DOHH2 (cell line): ENCODE results near the gene NRXN3.

Source experiments
- H3F3A ChIP-seq: fragments of 200-600 bp; sonication (generic), shearing (Covaris generic); 2 replicates; pipeline ENCODE4 v1.6.0; 2016; ENCODE audit warnings: antibody characterized with exemption, mild to moderate bottlenecking; ENCODE audit not compliant: control insufficient read depth, insufficient read depth
- H3K27ac ChIP-seq: fragments of 200-600 bp; sonication (generic); 2 replicates; pipeline ENCODE4 v1.5.1; 2014; ENCODE audit warnings: low read depth, mild to moderate bottlenecking, low read length, moderate library complexity
- H3K27me3 ChIP-seq: fragments of 200-600 bp; sonication (generic); 2 replicates; pipeline ENCODE4 v1.6.1; 2014; ENCODE audit warnings: mild to moderate bottlenecking, low read length, mixed read lengths; ENCODE audit not compliant: control insufficient read depth
- H3K36me3 ChIP-seq: fragments of 200-600 bp; sonication (generic); 2 replicates; pipeline ENCODE4 v1.6.1; 2014; ENCODE audit warnings: mild to moderate bottlenecking, low read length, moderate library complexity, mixed read lengths; ENCODE audit not compliant: control insufficient read depth
- H3K4me1 ChIP-seq: fragments of 200-600 bp; sonication (generic); 2 replicates; pipeline ENCODE4 v1.6.1; 2014; ENCODE audit warnings: mild to moderate bottlenecking, low read length, mixed read lengths; ENCODE audit not compliant: control insufficient read depth
- H3K4me2 ChIP-seq: fragments of 200-600 bp; sonication (generic); 2 replicates; pipeline ENCODE4 v1.6.0; 2014; ENCODE audit warnings: mild to moderate bottlenecking, low read length, moderate library complexity
- H3K4me3 ChIP-seq: fragments of 200-600 bp; sonication (generic); 2 replicates; pipeline ENCODE4 v1.5.1; 2014; ENCODE audit warnings: mild to moderate bottlenecking, low read length, mixed read lengths
- H3K79me2 ChIP-seq: fragments of 200-600 bp; sonication (generic); 2 replicates; pipeline ENCODE4 v1.6.1; 2014; ENCODE audit warnings: mild to moderate bottlenecking, low read length, mixed read lengths; ENCODE audit not compliant: control insufficient read depth
- H3K9me2 ChIP-seq: fragments of 200-600 bp; sonication (generic); replicated peaks from 2 replicates; pipeline ENCODE4 v1.6.1; 2014; ENCODE audit warnings: mild to moderate bottlenecking, low read length, mixed read lengths; ENCODE audit not compliant: control insufficient read depth
- H3K9me3 ChIP-seq: fragments of 200-600 bp; sonication (generic); 2 replicates; pipeline ENCODE4 v1.6.1; 2014; ENCODE audit warnings: antibody characterized with exemption, low read length, mixed read lengths; ENCODE audit not compliant: control insufficient read depth, insufficient read depth
- H4K20me1 ChIP-seq: fragments of 200-600 bp; sonication (generic); 2 replicates; pipeline ENCODE4 v1.6.0; 2014; ENCODE audit warnings: low read depth, mild to moderate bottlenecking, antibody characterized with exemption, low read length, moderate library complexity; ENCODE audit not compliant: control insufficient read depth, insufficient read depth
- EZH2phosphoT487 ChIP-seq: fragments of 200-600 bp; sonication (generic); IDR thresholded peaks from 2 replicates; pipeline ENCODE4 v1.6.1; 2017; ENCODE audit warnings: borderline replicate concordance, mild to moderate bottlenecking, antibody characterized with exemption, low read length, moderate library complexity, mixed read lengths
- TF ChIP-seq, protein P1 (sequence below): fragments of 200-600 bp; sonication (generic); IDR thresholded peaks from one replicate; pipeline ENCODE4 v1.5.1; 2014; ENCODE audit warnings: antibody characterized with exemption, mild to moderate bottlenecking, low read depth, low read length; ENCODE audit not compliant: poor library complexity, severe bottlenecking

NRXN3 gene

DNA sequence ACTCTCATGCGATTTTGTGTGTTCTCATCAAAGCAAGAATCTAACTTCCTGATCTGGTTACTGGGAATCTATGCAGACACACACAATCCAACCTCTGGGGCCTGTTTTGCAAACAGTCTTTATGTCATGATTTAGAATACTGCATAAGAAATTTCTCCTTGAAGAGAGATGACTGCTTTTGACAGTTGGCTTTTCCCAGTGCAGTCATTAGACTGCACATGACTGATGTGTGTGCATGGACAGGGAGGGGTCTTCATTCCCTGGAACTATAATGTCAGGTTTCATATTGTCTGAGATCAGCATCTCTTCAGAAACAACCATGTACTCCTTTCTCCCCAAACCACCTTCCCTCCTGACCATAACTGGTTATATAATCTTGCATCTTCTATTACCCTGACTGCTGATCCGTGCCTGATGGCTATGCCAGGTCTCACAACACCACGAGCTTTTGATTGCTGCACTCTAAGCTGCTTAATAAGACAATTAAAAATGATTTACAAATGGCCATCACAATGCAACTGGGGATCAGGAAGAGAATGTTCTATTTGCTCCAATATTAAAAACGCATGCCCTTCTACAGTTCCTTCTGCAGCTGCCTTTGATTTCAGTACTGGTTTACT, 995.4 kb downstream of the NRXN3 start:
- no peaks in the 10 kb centered on the region for H3K9me2 ChIP-seq
- H3K9me3 ChIP-seq = no peaks in the 10 kb centered on the region
- TF ChIP-seq, protein P1, sequence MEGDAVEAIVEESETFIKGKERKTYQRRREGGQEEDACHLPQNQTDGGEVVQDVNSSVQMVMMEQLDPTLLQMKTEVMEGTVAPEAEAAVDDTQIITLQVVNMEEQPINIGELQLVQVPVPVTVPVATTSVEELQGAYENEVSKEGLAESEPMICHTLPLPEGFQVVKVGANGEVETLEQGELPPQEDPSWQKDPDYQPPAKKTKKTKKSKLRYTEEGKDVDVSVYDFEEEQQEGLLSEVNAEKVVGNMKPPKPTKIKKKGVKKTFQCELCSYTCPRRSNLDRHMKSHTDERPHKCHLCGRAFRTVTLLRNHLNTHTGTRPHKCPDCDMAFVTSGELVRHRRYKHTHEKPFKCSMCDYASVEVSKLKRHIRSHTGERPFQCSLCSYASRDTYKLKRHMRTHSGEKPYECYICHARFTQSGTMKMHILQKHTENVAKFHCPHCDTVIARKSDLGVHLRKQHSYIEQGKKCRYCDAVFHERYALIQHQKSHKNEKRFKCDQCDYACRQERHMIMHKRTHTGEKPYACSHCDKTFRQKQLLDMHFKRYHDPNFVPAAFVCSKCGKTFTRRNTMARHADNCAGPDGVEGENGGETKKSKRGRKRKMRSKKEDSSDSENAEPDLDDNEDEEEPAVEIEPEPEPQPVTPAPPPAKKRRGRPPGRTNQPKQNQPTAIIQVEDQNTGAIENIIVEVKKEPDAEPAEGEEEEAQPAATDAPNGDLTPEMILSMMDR = no peak
- no peak for TF ChIP-seq EZH2phosphoT487

DNA sequence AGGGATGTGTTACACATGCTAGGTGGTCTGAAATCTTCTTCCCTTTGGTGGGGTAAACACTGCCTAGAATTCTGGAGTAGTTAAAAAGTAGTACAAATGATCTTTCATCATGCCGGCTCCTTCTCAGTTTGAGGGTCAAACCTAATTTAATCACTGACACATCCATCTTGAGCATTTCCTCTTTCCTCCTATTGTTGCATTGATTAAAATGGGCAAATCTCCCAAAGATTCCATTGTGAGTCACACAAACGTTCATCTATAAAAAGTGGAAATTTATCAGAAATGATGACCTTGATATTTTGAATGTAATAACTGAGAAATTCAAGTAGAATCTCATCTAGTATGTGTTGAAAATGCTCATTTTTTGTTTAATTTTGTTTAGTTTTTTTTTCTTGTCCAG, 996.0 kb downstream of the NRXN3 start:
- Histone ChIP-seq H3K36me3 (no peaks in the 10 kb centered on the region), H3K79me2 (no peaks in the 10 kb centered on the region), H3K4me1 (no peaks in the 10 kb centered on the region), H3F3A (no peaks in the 10 kb centered on the region), H3K4me2 (no peak overlapping the region), H3K9me2 (no peaks in the 10 kb centered on the region), H3K4me3 (no peak overlapping the region), H3K27me3 (no peaks in the 10 kb centered on the region), H4K20me1 (no peaks in the 10 kb centered on the region), H3K9me3 (no peaks in the 10 kb centered on the region), H3K27ac (no peak overlapping the region)
- TF ChIP-seq, protein P1 = no peak
- TF ChIP-seq EZH2phosphoT487 = no peak

More for the DNA sequence above, 995.4 kb downstream of the NRXN3 start:
- H4K20me1 ChIP-seq = no peaks in the 10 kb centered on the region
- H3K27me3 ChIP-seq = no peaks in the 10 kb centered on the region
- no peaks in the 10 kb centered on the region for H3K4me1 ChIP-seq
- H3F3A ChIP-seq = no peaks in the 10 kb centered on the region
- H3K4me2 ChIP-seq = no peak overlapping the region
- H3K4me3 ChIP-seq = no peak overlapping the region
- H3K27ac ChIP-seq = no peak overlapping the region
- no peaks in the 10 kb centered on the region for H3K79me2 ChIP-seq
- no peaks in the 10 kb centered on the region for H3K36me3 ChIP-seq

DNA sequence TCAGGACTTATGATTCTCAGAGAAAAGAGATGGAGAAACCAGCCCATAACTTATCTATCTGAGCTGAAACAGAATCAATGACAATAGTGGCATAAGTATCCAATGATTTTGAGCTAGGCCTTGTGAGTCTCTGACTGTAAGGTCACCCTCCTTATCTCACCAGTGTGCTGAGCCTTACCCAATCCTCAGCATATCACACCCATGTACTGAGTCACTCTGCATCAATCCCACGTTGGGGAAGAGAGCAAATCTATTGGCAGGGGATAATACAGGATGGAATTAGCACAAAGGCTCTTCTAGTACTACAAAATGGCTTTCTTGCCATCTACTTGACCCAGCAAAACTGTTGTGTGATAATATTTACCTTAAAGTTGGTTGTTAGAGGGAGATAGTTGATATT, 997.8 kb downstream of the NRXN3 start:
- no peaks in the 10 kb centered on the region for H3K36me3 ChIP-seq
- H3K9me3 ChIP-seq = no peaks in the 10 kb centered on the region
- TF ChIP-seq, protein P1 = no peak
- no peak for TF ChIP-seq EZH2phosphoT487
- no peaks in the 10 kb centered on the region for H3F3A ChIP-seq
- no peak overlapping the region for H3K27ac ChIP-seq
- H3K4me1 ChIP-seq = no peaks in the 10 kb centered on the region
- no peak overlapping the region for H3K4me2 ChIP-seq
- H4K20me1 ChIP-seq = no peaks in the 10 kb centered on the region
- H3K9me2 ChIP-seq = no peaks in the 10 kb centered on the region
- H3K27me3 ChIP-seq = no peaks in the 10 kb centered on the region
- H3K79me2 ChIP-seq = no peaks in the 10 kb centered on the region
- no peak overlapping the region for H3K4me3 ChIP-seq
